NCI-H128 (cell line): ENCODE results near the gene PTPA.

ENCODE experiments used
- DNase-seq: peaks from one replicate; lab custom pipeline; 2025; ENCODE audit not compliant: unreplicated experiment; lab: John Stamatoyannopoulos, UW

Gene PTPA

DNA sequence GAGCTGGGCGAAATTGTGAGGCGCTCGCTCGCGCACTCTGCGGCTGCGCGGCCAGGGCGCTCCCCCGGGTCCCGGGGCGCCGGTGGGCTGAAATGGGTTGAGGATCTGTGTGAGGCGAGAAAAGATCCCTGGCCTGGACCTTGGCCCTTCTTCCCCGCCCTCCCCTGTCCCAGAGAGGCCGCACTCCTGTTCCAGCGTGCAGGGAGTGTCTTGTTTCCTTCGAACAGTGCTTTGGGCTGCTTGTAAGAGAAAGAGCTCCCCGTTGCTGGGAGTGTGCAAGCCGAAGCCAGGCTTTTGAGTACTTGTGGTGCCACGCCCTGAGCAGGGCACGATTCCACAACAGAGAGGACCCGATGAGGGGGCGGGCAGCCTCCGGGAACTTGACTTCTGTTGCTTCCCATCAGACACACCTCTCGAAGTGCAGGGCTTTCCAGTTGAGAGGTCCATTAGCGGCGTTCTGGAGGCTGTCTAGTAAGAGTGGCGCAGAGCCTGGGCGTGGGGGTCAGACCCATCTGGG lies 29.8 kb upstream of the PTPA start:
- DNase-seq = peak; percentile 31

DNA sequence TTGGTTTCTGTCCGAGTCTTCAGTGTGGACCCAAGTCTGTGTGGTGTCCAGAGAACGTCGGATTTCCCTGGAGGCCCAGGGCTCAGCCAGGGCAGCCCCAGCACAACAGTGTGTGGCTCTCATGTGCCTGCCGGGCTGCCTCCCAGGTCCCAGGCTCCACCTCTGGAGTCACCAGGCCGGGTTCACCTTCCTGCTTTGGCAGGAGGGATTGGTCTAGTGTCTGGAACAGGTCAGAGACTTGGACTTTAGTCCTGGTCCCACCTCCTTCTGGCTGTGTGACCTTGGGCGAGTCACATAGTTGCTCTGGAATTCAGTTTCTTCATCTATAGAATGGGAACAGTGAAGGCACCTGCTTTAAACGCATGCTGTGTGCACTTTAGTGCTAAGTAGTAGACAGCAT lies 27.1 kb upstream of the PTPA start:
- DNase-seq = no peak

DNA sequence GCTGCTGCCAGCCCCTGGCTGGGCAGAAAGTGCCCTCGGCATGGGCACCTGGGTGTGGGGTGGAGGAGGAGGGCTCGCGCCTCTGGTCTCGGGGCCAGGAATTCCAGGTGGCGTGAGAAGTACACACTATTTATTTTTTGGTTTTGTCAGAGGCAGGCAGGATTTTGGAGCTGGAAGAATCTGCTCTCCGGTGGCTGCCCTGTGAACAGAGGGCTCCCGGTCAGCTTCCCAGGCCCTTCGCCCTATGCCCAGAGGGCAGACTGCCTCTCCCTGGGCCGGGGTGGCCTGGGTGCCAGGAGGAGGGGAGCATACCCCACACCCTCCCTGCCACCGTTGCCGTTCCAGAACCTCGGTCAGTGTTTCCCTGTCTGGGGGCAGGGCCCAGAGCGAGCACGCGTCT lies 22.0 kb upstream of the PTPA start:
- no peak for DNase-seq

DNA sequence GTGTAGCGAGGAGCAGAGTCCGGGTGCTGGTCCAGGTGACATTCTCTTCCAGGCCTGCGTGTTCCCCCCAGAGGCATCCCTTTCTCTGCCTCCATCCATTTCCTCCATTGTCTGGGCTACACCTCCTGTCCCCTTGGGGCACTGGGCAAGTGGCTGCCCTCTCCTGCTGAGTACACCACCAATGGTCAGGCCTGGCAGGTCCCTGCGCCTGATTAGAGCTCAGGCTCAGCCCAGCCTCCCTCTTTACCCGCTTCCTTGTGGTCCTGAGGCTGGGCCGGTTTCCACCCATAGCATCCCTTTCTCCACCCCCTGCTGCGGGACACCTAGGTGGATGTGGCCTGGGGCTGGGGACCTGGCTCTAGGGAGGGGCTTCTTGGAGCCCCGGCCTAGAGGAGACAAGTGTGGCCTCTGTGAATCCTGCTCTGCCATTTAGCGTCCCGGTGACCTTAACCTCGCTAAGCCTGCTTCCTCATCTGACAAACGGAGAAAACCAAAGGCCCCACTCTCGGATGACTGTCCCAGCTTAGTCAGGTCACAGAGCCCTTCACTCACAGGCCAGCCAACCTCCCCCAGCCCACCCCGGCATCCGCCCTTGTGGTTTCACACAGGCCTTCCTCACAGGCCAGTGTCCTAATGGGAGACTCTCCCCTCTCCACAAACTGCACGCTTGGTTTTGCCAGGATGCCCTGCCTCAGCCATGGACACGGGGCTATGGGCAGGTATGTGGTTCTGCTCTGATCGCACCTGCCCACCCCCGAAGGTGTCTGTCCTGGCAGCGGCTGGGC lies 17.4 kb upstream of the PTPA start:
- DNase-seq = no peak

DNA sequence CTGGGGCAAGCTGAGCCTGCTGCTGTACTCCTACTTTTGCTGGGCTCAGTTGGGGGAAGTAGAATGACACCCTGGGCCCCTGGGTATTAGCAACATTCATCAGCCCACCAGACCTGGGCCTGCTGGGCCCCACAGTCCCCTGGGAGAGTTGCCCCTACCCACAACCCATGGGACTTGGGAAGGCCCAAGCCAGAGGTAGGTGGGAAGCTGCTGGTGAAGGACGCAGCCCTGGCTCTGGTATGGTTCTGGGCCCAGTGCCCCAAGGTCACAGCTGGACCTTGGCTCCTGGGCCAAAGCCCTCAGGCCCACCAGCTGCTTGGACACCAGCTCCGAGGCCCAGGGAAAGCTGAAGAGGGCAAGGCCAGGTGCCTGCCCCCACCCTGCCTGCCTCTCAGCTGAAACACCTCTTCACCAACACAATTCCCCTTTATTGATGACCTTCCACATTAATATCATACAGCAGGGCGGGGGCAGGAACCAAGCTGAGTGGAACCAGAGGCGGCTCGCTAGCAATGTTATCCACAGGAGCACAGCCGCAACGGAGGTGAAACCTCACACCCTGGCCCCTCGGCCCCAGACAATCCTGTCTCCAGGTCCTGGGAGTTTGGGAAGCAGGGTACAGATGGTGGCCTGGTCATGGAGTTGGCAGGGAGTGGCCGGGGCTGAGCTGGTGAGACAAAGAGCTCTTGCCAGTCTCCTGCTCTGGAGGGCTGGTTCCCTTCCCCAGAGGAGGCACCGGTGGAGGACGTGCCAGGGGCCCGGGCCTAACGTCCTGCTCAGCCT lies 16.6 kb upstream of the PTPA start:
- DNase-seq = no peak

DNA sequence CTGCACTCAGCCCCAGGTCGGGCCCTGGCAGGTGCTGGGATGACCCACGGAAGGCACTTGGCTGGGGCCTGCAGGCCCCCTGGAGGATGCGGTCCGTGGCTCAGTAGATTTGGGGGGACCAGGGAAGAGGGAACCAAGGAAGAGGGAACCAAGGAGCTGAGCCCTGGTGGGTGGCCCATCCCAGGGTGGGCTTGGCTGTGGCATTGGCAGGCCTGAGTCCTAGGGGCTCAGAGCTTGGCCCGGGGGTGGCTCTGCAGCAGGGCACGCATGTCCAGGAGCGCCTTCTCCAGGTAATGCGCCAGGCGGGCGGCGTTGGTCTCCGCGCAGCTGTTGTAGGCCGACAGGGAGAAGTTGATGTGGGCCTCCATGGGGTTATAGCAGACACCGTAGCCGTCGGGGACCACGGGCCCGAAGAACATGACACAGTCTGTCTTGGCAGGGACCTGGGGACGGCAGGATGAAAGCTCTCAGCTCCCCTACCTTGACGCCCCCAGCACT lies 16.0 kb upstream of the PTPA start:
- no peak for DNase-seq

DNA sequence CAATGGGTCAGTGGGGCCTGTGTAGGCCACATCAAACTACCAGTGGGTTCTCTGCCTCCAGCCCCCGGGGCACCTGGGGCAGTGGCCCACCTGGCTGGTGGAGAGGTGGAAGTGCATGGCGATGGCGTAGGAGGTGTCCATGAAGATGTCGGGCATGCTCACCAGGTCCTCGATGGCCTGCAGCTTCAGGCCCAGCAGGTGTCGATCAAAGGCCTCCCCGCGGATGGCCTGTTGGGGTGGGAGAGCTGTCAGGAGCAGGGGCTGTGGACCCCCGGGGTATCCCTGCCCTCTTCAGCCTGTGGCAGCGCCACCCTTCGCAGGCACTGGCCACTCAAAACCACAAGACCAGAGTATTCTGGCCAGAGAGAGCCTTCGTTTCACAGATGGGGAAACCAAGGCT lies 15.3 kb upstream of the PTPA start:
- no peak for DNase-seq

DNA sequence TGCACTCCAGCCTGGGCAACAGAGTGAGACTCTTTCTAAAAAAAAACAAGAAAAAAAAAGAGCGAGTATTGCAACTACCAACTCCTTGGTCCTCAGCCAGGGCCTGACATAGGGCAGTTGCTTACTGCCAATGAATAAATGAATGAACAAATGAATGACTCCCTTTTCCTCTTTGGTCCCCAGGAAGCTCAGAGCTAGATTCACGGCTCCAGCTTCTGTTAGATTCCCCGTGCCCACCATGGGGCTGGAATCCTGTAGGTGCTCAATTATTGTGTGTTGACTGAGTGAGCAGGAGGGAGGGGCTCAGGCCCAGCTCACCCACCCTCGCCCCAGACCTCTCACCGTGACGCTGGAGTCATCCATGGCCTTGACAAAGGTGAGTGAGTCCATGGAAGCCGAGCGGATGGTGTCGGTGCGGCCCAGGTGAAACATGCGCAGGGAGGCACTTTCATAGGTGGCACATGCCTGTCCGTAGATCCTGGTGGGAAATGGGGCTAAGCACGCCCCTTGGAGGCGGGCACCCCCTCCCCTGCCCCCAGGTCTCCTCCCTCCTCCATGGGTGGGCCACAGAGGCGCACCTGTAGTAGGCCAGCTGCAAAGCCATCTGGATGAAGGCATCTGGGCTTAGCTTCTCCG lies 13.4 kb upstream of the PTPA start:
- DNase-seq = no peak

DNA sequence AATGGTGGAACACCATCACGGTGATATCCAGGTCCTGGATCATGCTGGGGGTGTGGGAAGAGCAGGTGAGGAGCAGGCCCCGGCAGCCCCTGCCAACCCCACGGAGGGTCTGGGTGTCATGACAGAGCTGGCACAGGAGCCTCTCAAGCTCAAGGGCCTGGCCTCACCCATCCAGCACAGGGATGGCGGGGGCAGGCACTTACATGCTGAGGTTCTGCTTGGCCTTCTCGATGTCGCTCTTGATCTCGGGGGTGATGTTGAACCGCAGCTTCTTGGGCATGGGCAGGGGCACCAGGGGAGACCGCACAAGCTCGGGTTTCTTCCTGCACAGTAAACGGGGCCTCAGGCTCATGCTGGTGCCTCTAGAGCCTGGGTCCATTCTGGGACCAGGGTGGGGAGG lies 12.9 kb upstream of the PTPA start:
- DNase-seq = no peak

DNA sequence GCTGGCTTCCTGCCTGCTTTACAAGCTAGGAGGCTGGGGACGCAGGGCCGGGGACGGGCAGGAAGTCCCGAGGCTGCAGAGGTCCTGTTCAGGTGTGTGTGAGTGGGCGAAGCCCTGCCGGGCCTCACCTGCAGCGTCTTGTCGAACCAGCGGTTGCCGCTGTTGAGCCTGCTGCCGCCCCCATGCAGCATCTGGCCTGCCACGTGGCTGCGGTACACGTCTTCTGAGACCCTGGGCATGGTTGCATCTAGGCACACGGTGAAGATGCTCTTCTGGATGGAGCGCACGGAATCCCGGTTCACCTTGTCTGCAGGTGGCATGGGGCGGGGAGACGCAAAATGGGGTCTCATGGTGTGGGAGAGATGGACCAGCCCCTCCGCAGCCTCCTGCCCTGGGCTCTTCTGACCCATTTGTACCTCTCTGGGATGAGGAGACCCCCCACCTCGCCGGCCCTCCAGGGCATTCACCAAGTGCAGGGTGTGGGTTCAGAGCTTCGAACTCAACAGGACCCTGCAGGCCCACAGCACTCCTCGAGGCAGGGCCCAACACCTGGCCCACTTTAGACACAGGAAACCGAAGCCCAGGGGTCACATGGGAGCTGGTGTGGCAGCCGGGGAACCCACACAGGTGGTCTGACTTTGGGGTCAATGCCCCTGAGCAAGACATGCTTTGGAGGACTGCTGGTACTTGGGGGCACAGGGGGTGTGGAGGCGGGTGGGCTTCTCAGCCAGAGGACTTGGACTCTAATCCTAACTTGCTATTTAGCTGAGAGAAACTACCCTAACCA lies 10.6 kb upstream of the PTPA start:
- no peak for DNase-seq

DNA sequence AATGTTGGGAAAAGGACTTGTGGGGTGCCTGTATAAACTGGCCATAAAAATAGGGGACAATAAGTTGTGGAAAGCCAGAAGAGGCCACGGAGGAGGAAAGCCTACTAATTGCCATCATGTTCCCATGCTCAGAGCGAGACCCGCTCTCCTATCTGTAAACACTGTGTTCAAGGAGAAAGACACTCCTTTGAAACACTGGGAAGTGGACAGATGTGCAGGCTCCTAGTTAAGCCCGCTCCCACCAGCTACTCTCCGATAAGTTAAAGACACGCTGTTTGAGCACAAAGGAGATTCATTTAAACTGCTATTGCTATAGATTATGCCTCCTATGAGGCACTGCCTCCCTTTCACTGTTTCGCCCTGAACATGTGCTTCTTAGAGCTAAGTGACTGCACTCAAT lies 9.9 kb upstream of the PTPA start:
- no peak for DNase-seq

DNA sequence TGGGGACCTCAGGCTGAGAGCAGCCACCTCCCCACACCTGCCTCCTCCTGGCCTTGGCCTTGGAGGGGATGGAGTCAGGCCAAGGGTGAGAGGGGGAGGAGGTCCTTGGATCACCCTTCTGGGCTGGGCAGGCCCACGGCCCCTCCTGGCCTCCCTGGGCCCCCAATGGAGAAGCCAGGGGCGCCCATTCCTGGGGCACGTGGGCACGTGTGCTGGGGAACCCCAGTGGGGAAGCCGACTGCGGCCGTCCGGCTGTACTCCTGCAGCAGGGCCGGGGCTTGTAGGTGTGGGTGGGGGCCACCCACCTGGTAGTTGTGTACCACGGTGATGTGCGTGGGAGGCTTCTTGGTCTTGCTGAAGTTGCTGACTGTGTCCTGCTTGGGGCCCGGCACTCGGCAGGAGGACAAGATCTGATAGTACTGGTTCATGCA lies 9.1 kb upstream of the PTPA start:
- no peak for DNase-seq

DNA sequence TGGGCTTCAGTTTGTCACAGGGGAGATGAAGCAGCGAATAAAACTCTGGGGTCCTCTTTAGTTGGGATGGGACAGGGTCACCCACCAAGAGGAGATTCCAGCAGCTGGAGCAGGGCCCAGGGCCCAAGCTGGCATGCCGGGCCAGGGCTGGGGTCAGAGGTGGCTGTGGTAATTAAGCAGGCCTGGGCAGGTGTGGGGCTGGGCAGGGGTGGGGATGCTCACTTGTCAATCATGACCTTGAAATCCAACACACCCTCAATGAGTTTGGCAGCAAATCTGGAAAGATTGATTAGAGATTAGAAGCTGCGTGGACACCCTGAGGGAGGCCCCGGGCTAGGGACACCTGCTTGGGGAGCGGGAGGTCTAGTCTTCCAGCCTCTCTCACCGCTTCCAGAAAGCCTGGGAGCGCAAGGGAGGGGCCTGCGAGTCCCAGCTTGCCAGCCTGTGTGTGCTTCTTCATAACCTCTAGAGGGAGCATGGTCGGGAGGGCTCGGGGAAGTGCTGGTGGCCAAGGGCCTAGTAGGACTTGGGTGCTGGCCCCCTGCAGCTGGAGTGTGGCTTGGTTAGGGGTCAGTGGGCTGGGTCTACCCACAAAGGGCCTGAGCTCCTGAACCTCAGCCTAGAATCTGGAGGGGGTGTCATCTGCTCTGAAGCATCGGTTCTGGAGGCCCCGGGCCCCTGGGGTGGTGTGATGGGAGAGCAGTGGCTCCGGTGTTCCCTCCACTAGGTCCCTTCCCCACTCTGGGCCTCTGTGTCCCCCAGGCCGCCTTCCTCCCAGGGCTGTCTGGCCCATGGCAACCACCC lies 8.2 kb upstream of the PTPA start:
- DNase-seq = no peak

DNA sequence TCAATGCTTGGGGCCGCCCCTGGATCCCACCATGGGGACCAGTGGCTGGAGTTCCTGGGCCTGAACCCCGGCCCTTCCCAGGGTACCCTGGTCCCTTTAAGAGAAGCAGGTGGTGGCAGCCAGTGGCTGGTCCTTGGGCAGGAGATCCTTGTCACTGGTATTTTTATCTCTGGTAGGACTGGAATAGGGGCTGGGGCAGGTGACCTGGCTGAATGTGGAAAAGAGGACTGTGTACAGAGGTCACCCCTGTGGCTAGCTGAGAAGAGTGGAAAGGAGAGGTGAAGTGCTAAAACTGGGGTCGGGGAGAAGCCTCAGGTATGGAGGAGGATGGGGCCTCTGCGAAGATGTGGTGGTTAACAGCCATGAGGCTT lies 7.6 kb upstream of the PTPA start:
- DNase-seq = no peak

DNA sequence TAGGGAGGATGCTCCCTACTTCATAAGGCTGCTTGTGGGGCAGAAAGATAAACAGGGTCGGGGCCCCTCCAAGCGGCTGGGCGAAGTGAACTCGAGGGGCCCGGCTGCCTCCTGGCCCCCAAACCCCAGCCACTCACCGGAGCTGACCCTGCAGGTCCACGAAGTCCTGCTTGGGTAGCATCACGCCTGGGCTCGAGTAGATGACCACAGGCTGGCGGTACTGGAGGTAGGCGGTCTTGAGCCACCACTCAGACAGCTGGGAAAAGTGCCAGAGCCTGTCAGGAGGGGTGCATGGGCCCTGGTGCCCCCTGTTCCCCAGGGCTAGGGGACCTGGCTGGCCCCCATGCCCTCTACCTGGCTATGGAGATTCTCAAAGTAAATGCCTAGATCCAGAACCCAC lies 7.2 kb upstream of the PTPA start:
- no peak for DNase-seq

DNA sequence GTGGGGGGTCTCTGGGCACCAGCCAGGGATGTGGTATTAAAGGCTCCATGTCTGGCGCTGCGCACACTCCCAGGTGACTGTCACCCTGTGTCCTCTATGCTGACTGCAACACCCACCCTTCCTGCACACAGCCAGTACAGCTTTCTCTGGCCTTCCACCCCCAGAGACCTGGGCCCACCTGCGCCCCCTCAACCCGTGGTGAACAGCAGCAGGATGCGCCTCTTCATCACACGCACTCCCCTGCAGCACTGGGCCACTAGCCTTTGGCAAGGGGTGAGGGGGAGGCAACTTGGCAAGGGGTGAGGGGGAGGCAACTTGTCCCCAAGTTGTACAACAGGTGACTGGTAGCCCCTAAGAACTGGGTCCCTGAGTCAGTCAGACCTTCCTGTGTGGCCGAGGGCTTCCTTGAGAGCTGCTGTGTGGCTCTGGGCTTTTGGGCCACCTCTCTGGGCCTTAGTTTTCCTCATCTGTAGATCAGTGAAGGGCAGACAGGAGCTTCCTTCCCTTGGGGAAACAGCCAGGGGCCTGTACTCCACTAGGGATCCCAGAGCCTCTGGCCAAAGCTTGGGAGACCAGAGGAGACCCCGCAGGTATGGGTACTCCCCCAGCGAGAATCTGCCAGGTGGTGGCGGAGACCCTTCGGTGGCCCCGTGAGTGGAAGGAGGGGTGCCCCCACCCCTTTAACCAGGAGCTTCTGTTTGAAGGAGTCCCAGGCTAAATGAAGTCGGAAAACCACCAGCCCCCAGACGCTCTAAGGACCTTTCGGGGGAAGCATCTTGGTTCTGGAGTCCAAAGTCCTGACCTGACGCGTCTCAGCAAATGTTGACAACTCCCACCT lies 5.1 kb upstream of the PTPA start:
- no peak for DNase-seq

DNA sequence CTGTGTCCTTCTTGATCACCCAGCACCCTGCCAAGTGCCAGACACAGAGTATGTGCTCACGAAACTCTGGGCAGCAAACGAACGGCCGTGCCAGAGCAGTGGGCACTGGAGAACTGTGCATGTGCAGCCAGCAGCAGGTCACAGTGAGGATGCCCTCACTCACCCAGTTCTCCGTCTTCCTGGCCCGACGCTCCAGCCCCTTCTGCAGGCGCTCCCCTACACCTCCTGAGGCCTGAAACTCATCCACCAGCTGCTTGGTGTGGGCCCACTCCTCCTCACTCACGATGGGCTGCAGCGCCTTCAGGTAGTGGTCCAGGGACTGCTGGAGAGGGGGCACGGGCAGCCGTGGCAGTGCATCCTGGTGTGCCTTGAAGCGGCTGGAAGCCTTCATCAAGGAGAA lies 3.6 kb upstream of the PTPA start:
- no peak for DNase-seq

DNA sequence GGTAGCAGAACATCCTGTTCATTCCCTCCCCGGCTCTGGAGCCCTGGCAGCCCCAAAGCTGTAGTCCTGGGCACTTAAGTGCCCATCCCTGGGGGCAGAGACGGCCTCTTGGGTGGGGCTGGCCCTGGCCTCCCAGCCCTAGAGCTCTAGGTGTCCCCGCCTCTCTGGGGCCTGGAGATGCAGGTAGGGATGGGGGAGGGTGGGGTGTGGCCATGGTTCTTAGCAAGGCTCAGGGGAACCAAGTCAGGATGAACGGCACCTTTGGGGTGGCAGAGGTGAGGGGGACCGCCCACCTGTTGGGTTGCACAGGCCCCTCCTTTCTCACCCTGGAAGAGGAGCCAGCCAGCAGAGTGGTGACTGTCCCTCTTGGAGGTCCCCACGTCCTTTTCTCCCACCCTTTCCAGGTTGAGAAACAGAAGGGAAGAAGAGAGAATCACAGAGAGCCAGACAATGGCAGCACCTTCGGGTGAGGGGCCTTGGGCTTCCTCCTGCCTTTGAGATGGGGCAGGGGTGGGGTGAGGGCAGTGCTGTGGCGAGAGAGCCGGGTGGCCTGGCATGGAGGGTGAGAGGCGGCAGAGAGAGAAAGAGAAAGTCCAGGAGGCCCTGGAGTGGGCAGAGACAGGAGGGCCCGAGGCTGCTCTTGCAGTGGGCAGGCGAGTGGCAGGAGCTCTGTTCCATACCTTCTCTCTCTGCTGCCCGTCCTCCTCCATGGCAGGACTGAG lies 3.0 kb upstream of the PTPA start:
- no peak for DNase-seq
